Activated CD4-positive, alpha-beta T cell treated with anti-CD3 and anti-CD28 coated beads, Interleukin-2, amount 50 U/mL, for 1 hour (primary cell): Measurements from ENCODE around the gene NPR3.
"Not testable (repeated sequence)": the region's sequence is repeated elsewhere in the genome, so short reads cannot be mapped to it uniquely, and the experiment has no call there.

ENCODE experiments used
- DNase-seq: peaks from one replicate; pipeline ENCODE4 v3.0.0-alpha.2; 2020

NPR3 gene

DNA sequence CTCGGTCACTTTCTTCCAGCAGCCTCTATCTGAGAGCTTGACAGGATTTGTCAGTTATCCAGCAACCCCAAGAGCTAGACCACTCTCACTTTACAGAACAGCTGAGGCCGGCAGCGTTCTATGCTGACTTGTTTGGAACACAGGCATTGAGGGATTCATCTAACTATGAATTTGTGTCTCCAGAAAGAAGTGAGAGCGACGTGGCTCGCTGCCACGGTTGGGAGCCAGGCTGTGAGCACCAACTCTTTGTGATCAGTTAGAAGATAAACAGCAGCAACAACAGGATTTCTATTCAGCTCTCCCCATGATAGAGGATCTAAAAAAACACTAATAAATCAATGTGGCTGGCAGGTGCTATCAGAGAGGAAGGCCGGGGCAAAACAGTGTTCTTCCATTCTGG lies 58.6 kb downstream of the NPR3 start:
- DNase-seq = no peak

GRCh38 chr5:32770444-32770843 lies 59.3 kb downstream of the NPR3 start:
- no peak for DNase-seq

DNA sequence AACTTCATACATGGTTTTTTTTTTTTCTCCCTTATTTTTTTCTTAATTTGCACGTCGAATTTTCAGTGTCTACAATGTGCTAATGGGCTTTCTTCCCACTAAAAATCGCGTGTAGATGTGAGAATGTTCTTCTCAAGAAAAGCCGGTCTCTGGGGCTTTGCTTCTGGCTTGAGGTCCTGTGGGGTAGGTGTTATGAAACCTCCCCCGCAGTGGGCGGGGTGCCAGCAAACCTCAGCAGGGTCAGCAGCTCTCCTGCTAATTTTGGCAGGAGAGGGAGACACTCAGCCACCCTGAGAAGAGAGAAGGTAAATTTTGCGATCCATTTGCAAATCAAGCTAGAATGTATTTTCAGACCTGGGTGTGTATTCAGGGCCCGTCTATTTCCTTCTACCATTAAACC lies 59.9 kb downstream of the NPR3 start:
- DNase-seq = no peak

DNA sequence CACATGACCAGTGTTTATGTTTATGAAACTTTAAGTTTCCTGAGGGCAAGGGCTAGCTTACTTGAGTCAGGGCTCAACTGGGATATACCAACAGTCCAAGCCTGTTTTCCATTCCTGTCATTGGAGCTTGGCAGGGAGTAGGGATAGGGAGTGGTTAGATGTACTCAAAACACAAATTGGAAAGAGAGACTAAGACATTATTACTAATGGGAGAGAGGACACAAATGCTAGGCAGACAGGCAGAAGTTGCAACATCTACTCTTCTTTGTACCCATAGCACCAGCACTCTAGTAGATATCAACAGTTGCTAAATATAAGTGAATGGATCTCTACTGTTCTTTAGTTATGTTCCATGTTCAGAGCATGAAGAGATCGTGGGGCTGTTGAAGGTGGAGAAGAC lies 62.8 kb downstream of the NPR3 start:
- DNase-seq = no peak

DNA sequence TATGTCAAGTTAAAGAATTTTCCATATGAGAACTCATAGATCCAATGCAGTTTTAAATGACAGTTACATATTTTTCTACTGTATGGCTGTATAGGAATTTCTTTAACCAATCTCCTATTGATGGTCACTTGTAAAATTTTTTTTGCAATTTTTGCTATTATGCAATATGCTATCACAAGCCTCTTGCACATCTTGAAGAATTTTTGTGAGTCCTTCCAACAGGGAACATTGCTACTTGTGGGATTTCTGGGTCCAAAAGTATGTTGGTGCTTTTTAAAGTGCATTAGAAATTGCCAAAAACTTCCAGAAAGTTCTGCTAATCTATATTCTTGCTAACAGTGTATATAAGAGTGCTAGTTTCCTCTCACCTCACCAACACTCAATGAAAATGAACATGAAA lies 65.1 kb downstream of the NPR3 start:
- no peak for DNase-seq

GRCh38 chr5:32777222-32777621 lies 66.1 kb downstream of the NPR3 start:
- DNase-seq = no peak

- DNase-seq = no peak
Observed at GRCh38 chr5:32777733-32778132, 66.6 kb downstream of the NPR3 start.

DNA sequence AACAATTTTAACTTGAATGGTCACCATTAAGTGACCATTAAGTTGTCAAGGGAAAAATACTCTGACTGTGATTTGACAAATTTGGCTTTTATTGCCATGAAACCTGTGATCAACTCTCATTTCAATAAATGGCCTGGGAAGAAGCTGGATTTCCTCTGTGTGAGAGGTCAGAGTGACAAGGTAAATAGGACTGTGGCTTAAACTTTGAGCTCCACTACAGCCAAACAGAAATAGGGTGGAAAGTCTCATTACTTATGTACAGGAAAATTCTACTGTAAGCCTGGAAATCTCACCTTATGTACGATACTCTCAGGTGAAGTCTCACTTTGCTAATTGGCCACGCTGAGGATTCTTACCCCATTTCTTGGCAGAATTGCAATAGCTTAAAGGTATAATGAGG lies 67.3 kb downstream of the NPR3 start:
- DNase-seq = no peak

GRCh38 chr5:32779754-32780415 lies 68.8 kb downstream of the NPR3 start:
- no peak for DNase-seq

DNA sequence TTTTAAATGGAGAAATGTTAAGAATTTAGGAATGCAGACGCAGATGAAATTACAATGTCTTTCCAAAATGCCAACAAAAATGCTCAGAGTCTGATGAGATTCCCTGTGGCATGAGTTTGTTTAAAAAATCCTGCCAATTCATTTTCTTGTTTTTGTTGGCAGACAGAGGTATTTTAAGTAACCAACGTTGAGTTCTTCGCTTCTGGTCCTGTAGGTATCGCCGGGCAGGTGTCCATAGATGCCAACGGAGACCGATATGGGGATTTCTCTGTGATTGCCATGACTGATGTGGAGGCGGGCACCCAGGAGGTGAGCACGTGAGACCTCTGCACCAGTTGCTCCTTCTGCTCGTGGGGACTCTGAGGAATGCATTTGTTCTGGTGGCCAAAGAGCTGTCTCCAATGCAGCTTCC lies 69.4 kb downstream of the NPR3 start:
- DNase-seq = no peak

DNA sequence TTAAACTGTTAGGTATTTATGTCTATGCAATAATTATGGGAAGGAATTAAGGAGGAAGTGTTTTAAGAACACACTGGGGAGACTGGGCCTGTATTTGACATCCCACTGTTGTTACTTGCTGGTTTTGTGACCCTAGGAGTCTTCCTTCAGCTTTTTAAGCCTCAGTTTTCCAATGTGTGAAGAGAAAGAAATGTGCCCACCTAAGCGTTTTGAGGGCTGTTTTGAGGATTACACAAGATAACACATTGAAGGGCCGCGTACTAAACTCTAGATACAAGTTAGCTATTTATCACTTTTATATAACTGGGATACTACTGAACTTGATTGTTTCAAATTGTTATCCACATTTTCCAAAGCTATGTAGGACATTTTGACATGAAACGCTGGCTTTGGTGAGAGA lies 72.5 kb downstream of the NPR3 start:
- DNase-seq = no peak

GRCh38 chr5:32785611-32786254 lies 74.6 kb downstream of the NPR3 start:
- DNase-seq = no peak

GRCh38 chr5:32786311-32786710 lies 75.2 kb downstream of the NPR3 start:
- no peak for DNase-seq

- no peak for DNase-seq
Observed at GRCh38 chr5:32790411-32790951, 79.4 kb downstream of the NPR3 start.

DNA sequence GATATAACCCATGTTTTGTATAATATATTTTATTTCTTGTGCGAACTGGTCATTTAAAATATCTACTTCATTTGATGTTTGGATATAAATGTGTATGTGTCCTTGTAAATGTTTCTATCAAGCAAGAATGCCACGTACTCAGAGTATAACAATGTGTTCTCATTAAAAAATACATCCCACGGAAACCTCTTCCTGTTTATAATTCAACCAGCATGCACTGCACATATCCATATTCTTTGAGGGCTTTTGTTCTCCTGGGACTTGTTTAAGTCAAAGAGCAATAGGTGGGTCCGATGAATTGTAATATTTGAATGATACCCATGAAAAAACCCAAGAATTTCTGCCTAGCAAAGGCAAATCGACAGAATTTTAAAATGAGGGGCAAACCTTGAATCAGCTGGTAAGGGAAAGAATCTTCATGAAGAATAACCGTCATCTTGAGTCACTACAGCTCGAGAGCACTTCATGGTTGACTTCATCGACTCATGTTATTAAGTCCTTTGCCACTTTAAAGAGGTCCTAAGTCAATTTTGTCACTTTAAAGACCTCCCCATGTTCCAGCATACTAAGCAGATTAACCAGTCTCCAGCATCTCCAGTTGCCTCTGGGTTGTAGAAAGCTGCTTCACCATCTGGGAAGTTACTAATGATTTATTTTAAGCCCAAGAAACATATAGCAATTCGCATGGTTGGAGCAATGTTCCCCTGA lies 80.6 kb downstream of the NPR3 start:
- no peak for DNase-seq

- DNase-seq = no peak
Observed at GRCh38 chr5:32794086-32794485, 83.0 kb downstream of the NPR3 start.

GRCh38 chr5:32802764-32803163 lies 91.6 kb downstream of the NPR3 start:
- no peak for DNase-seq

DNA sequence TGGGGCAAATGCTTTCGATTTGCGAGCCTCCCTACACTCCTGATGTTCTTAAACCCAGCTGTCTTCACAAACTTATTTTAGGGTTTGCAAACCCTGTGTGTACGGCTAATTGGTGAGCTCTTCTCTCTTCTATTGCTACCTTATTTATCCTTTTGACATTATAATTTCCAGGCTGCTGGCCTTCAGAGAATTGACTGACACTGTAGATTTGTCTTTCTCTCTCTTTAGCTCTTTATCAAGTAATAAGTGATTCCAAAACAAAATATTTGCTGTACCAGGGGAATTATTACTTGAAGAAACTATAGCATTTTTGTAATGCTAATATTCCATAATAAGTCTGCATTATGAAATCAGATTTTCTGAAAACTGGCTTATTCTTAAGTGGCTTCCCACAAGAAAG lies 92.5 kb downstream of the NPR3 start:
- no peak for DNase-seq

- not testable (repeated sequence) for DNase-seq
Observed at GRCh38 chr5:32805462-32805861, 94.3 kb downstream of the NPR3 start.

GRCh38 chr5:32805971-32806638 lies 95.0 kb downstream of the NPR3 start:
- no peak for DNase-seq

DNA sequence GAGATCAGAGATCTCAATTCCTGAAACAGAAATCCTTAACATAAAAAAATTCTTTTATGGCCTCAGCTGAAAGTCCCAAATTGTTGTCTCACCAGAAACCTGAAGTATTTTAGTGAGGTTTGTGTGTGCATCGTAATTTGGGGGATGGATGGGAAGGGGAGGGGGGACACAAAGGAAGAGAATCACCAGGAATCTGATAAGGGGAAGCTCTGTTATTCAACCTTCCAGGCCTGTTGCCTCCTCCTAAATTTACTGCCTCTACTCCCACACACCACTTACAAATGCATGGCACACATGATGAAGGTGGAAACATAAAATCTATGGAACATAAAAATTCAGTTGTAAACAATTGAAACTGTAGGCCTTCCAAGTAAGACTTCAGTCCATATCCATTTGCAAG lies 97.7 kb downstream of the NPR3 start:
- no peak for DNase-seq

GRCh38 chr5:32810804-32811203 lies 99.7 kb downstream of the NPR3 start:
- DNase-seq = no peak

- DNase-seq = no peak
Observed at GRCh38 chr5:32812399-32812798, 101.3 kb downstream of the NPR3 start.

DNA sequence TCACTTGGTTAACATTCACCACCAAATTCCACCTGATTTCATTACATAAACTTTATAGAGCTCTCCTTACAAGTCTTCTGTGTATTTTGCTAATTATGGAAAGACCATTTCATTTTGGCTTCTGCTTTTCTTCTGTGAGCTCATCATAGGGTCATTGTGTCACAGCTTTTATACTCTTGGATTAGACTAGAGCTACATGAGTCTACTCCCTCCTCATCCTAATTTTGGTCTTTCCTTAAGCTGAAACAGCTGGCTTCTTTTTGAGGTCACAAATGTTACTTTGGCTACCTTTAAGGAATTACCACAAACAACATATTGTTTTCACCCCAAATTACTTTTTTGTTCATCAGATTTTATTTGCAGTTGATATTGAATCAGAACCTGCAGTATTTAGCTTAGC lies 103.0 kb downstream of the NPR3 start:
- no peak for DNase-seq
